B cell (primary cell): ENCODE measurements around the gene SLC15A5. TPM values are rescaled to one million over a fixed set of nuclear protein-coding genes. Genes with fewer than 3 reads are reported as not detected.

ENCODE experiments used
- ATAC-seq: fragments of 200-7000 bp; cut with Tn5 transposase; one replicate; pipeline ENCODE4 v1.10.0; 2021; ENCODE audit warnings: low read depth, mild to moderate bottlenecking, moderate number of reproducible peaks, moderate library complexity
- CTCF ChIA-PET: fragments of 350-600 bp; sonication (Branson Sonifier 250); formaldehyde crosslinking; loops from one replicate; lab custom pipeline; 2021; ENCODE audit warnings: antibody characterized with exemption, inconsistent platforms; lab: Charles Lee
- POLR2A ChIA-PET: fragments of 350-600 bp; sonication (Branson Sonifier 250); formaldehyde crosslinking; loops from one replicate; lab custom pipeline; 2021; ENCODE audit warnings: antibody characterized with exemption; lab: Charles Lee
- DNase-seq: peaks from one replicate; pipeline ENCODE4 v3.0.0; 2013
- H2AFZ ChIP-seq: 2 replicates; pipeline ENCODE4 v1.6.1; 2012; ENCODE audit warnings: mild to moderate bottlenecking, low read depth, low read length; ENCODE audit not compliant: insufficient read depth, poor library complexity, severe bottlenecking
- H3K27ac ChIP-seq, 2 donors: 1 replicate in 1 of 2; 2 replicates in 1 of 2; pipeline ENCODE4 v1.5.1; 2012 to 2013; ENCODE audit warnings: low read length in 2 of 2, mild to moderate bottlenecking in 2 of 2, moderate library complexity in 1 of 2
- H3K27me3 ChIP-seq, 4 experiments: fragments of 200-600 bp in 1 of 4; sonication (generic) in 1 of 4; replicated peaks in 1 of 4; 1 replicate in 2 of 4; 2 replicates in 2 of 4; pipeline versions ENCODE4 v1.6.1 to v1.7.0; 2013 to 2016; ENCODE audit warnings: low read length in 3 of 4, mild to moderate bottlenecking in 2 of 4, mixed read lengths in 1 of 4, moderate library complexity in 1 of 4; ENCODE audit not compliant: insufficient read depth in 4 of 4, control insufficient read depth in 3 of 4; ENCODE audit errors: control extremely low read depth in 1 of 4
- H3K36me3 ChIP-seq, 2 experiments: replicated peaks in 1 of 2; 1 replicate in 1 of 2; 2 replicates in 1 of 2; pipeline versions ENCODE4 v1.6.1 to v1.7.1; 2013; ENCODE audit warnings: low read length in 1 of 2; ENCODE audit not compliant: insufficient read depth in 2 of 2, control insufficient read depth in 1 of 2; ENCODE audit errors: control extremely low read depth in 1 of 2, extremely low read depth in 1 of 2
- H3K4me1 ChIP-seq, 2 donors: fragments of 200-600 bp in 1 of 2; sonication (generic) in 1 of 2; 1 replicate in 1 of 2; 2 replicates in 1 of 2; pipeline versions ENCODE4 v1.5.1 to v1.6.1; 2013 to 2017; ENCODE audit warnings: low read length in 2 of 2; ENCODE audit not compliant: control insufficient read depth in 2 of 2, insufficient read depth in 2 of 2
- H3K4me2 ChIP-seq: replicated peaks from 2 replicates; pipeline ENCODE3; 2012; ENCODE audit warnings: mild to moderate bottlenecking, low read depth, low read length; ENCODE audit not compliant: poor library complexity, severe bottlenecking
- H3K4me3 ChIP-seq, 5 experiments: fragments of 200-600 bp in 1 of 5; sonication (generic) in 1 of 5; 1 replicate in 3 of 5; 2 replicates in 2 of 5; pipeline versions ENCODE4 v1.5.1 to v1.7.0; 2011 to 2016; ENCODE audit warnings: low read length in 4 of 5, mild to moderate bottlenecking in 4 of 5, low read depth in 2 of 5, control low read depth in 1 of 5, moderate library complexity in 1 of 5; ENCODE audit not compliant: insufficient read depth in 1 of 5; ENCODE audit errors: control extremely low read depth in 1 of 5, extremely low read depth in 1 of 5
- H3K79me2 ChIP-seq: fragments of 200-600 bp; sonication (generic); one replicate; pipeline ENCODE4 v1.6.0; 2016; ENCODE audit warnings: low read length; ENCODE audit not compliant: control insufficient read depth, insufficient read depth
- H3K9ac ChIP-seq: fragments of 200-600 bp; sonication (generic); 2 replicates; pipeline ENCODE4 v1.6.1; 2017; ENCODE audit warnings: mild to moderate bottlenecking, low read length, moderate library complexity
- H3K9me3 ChIP-seq, 3 donors: one replicate each; pipeline versions ENCODE4 v1.6.1 to v1.7.1; 2013; ENCODE audit warnings: low read length in 2 of 3; ENCODE audit not compliant: control insufficient read depth in 2 of 3, insufficient read depth in 1 of 3; ENCODE audit errors: control extremely low read depth in 1 of 3
- H4K20me1 ChIP-seq: 2 replicates; pipeline ENCODE4 v1.6.0; 2012; ENCODE audit warnings: mild to moderate bottlenecking, low read length; ENCODE audit not compliant: insufficient read depth, control insufficient read depth, poor library complexity, severe bottlenecking
- H3K27ac Mint-ChIP-seq: one replicate; pipeline ENCODE4 v1.8.0; 2021; ENCODE audit warnings: mixed read lengths
- H3K27me3 Mint-ChIP-seq: one replicate; pipeline ENCODE4 v1.8.0; 2021; ENCODE audit warnings: mixed read lengths
- H3K4me1 Mint-ChIP-seq: one replicate; pipeline ENCODE4 v1.8.0; 2021; ENCODE audit warnings: mixed read lengths
- H3K4me3 Mint-ChIP-seq: one replicate; pipeline ENCODE4 v1.8.0; 2021; ENCODE audit warnings: mixed read lengths
- H3K9me3 Mint-ChIP-seq: one replicate; pipeline ENCODE4 v1.8.0; 2022; ENCODE audit warnings: mixed read lengths; ENCODE audit not compliant: insufficient read depth
- EZH2 ChIP-seq: IDR thresholded peaks from 2 replicates; pipeline ENCODE4 v1.6.1; 2012; ENCODE audit warnings: borderline replicate concordance, low read depth, mild to moderate bottlenecking, moderate library complexity, low read length; ENCODE audit not compliant: insufficient read depth, poor library complexity, severe bottlenecking
- WGBS: methylation state at CpG from one replicate; pipeline ENCODE4 v1.1.5; 2013; ENCODE audit warnings: missing lambda C conversion rate; ENCODE audit not compliant: insufficient coverage; 5-methylcytosine and 5-hydroxymethylcytosine counted together
- intact Hi-C: fragments of 100-400 bp; cut with micrococcal nuclease; formaldehyde crosslinking; loops from one replicate; pipeline ENCODE4 v1.10.0; 2022
- polyA plus RNA-seq: library from polyadenylated mRNA; depleted of rRNA; stranded (reverse); fragments of >200 nt; gene quantifications from 2 replicates; pipeline ENCODE4 v1.2.3, GENCODE V29; 2012
- total RNA-seq, 2 donors: library from RNA; stranded (reverse); fragments of 120-200 nt in 1 of 2; gene quantifications; 1 replicate in 1 of 2; 2 replicates in 1 of 2; pipeline versions ENCODE4 v1.2.3 to v1.2.4, GENCODE V29; 2013 to 2022
- TF ChIP-seq, protein P1 (sequence below): fragments of 200-600 bp; IDR thresholded peaks from one replicate; pipeline ENCODE4 v1.8.0; 2022; ENCODE audit warnings: antibody characterized with exemption, mild to moderate bottlenecking

The SLC15A5 gene
- total and polyA plus RNA-seq, 2 donors (not counting 1 experiment from before 2014, with no cell fraction given): not detected

GRCh38 chr12:16225692-16226091, 51.8 kb downstream of the SLC15A5 start:
- H3K36me3 ChIP-seq: no peaks in the 10 kb centered on the region
- H3K4me1 ChIP-seq: no peaks in the 10 kb centered on the region
- no peak overlapping the region for H3K4me2 ChIP-seq
- ATAC-seq (no peak), DNase-seq (no peak)
- Mint-ChIP-seq H3K4me1 (no peaks in the 10 kb centered on the region), H3K27me3 (no peaks in the 10 kb centered on the region), H3K9me3 (peaks cover 3% of the 10 kb centered on the region), H3K27ac (no peak overlapping the region), H3K4me3 (no peak overlapping the region)
- no peaks in the 10 kb centered on the region for H3K27me3 ChIP-seq
- no peaks in the 10 kb centered on the region for H3K79me2 ChIP-seq
- 53% methylated on average over 2 of the region's 4 CpGs for WGBS
- no peak overlapping the region for H3K27ac ChIP-seq
- POLR2A ChIA-PET: no interaction called here
- H3K4me3 ChIP-seq: no peak overlapping the region
- H4K20me1 ChIP-seq: no peaks in the 10 kb centered on the region
- intact Hi-C loops: no loop called here
- no peak overlapping the region for H2AFZ ChIP-seq
- H3K9ac ChIP-seq: no peak overlapping the region
- CTCF ChIA-PET: no interaction called here
- no peak for TF ChIP-seq EZH2
- TF ChIP-seq, protein P1, sequence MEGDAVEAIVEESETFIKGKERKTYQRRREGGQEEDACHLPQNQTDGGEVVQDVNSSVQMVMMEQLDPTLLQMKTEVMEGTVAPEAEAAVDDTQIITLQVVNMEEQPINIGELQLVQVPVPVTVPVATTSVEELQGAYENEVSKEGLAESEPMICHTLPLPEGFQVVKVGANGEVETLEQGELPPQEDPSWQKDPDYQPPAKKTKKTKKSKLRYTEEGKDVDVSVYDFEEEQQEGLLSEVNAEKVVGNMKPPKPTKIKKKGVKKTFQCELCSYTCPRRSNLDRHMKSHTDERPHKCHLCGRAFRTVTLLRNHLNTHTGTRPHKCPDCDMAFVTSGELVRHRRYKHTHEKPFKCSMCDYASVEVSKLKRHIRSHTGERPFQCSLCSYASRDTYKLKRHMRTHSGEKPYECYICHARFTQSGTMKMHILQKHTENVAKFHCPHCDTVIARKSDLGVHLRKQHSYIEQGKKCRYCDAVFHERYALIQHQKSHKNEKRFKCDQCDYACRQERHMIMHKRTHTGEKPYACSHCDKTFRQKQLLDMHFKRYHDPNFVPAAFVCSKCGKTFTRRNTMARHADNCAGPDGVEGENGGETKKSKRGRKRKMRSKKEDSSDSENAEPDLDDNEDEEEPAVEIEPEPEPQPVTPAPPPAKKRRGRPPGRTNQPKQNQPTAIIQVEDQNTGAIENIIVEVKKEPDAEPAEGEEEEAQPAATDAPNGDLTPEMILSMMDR: no peak
- no peaks in the 10 kb centered on the region for H3K9me3 ChIP-seq

DNA sequence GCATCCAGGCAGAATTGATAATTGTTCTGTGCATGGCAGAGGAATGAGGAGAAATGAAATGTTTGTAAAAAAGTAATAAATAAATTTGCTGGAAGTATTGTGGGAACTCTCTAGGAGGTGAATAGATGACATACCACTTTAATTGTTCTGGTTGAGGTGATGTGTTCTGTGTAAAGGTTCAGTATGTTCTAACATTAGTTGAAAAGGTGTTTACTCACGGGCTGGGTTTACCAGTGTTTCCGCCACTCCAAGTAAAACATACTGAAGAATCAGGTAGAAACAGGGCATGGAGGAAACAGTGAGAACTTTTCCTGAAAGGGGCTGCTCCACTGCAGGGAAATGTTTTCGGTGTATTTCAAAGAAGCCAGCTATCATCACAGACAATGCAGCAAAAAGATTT, 53.3 kb downstream of the SLC15A5 start:
- ChIA-PET POLR2A (no interaction called here), CTCF (no interaction called here)
- Mint-ChIP-seq H3K9me3 (peaks cover 3% of the 10 kb centered on the region), H3K4me1 (no peaks in the 10 kb centered on the region), H3K27ac (no peak overlapping the region), H3K4me3 (no peak overlapping the region), H3K27me3 (no peaks in the 10 kb centered on the region)
- DNase-seq (no peak), ATAC-seq (no peak)
- Histone ChIP-seq H3K4me1 (no peaks in the 10 kb centered on the region), H3K9me3 (no peaks in the 10 kb centered on the region), H3K4me2 (no peak overlapping the region), H3K9ac (no peak overlapping the region), H4K20me1 (no peaks in the 10 kb centered on the region), H3K79me2 (no peaks in the 10 kb centered on the region), H3K27ac (no peak overlapping the region), H3K4me3 (no peak overlapping the region), H3K36me3 (no peaks in the 10 kb centered on the region), H2AFZ (no peak overlapping the region), H3K27me3 (no peaks in the 10 kb centered on the region)
- intact Hi-C loops: no loop called here
- no CpG with 5 or more reads among the region's 3 CpGs for WGBS
- TF ChIP-seq EZH2: no peak
- TF ChIP-seq, protein P1: no peak
